GM06990 (cell line): ENCODE results near the gene PRPSAP1.

Source experiments
- DNase-seq: peaks from one replicate; pipeline ENCODE4 v3.0.0-alpha.2; 2011; ENCODE audit not compliant: insufficient read length; ENCODE audit errors: extremely low read depth
- H3K27me3 ChIP-seq: replicated peaks from 2 replicates; pipeline ENCODE4 v1.6.0; 2011; ENCODE audit warnings: low read length; ENCODE audit not compliant: control insufficient read depth, insufficient read depth
- H3K36me3 ChIP-seq: 2 replicates; pipeline ENCODE4 v1.5.1; 2011; ENCODE audit warnings: low read length; ENCODE audit not compliant: control insufficient read depth, insufficient read depth
- H3K4me3 ChIP-seq: replicated peaks from 2 replicates; pipeline ENCODE4 v1.5.1; 2011; ENCODE audit warnings: low read depth, mild to moderate bottlenecking, control low read depth, low read length
- CTCF ChIP-seq: IDR thresholded peaks from 2 replicates; pipeline ENCODE4 v1.5.1; 2011; ENCODE audit warnings: low read length, control low read depth, mild to moderate bottlenecking, inconsistent platforms; ENCODE audit not compliant: insufficient read depth, poor library complexity, severe bottlenecking

PRPSAP1 gene, protein sequence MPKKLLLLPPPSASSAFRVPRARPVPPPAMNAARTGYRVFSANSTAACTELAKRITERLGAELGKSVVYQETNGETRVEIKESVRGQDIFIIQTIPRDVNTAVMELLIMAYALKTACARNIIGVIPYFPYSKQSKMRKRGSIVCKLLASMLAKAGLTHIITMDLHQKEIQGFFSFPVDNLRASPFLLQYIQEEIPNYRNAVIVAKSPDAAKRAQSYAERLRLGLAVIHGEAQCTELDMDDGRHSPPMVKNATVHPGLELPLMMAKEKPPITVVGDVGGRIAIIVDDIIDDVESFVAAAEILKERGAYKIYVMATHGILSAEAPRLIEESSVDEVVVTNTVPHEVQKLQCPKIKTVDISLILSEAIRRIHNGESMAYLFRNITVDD

GRCh38 chr17:76353599-76354316, at the start of gene PRPSAP1:
Gene PRPSAP1, minus strand, starts transcription at chr17:76353916. Its CDS starts 213 bp downstream, at chr17:76353703.
- Histone ChIP-seq H3K27me3 (no peaks in the 10 kb centered on the region), H3K36me3 (no peaks in the 10 kb centered on the region), H3K4me3 (peak within 1 kb of the TSS; percentile 73)
- no peak for TF ChIP-seq CTCF
- DNase-seq: peak; percentile 96

- no peak for DNase-seq
- Histone ChIP-seq H3K4me3 (no peak overlapping the region), H3K27me3 (no peaks in the 10 kb centered on the region), H3K36me3 (peaks cover 32% of the 10 kb centered on the region)
- TF ChIP-seq CTCF: no peak
Observed at GRCh38 chr17:76402711-76403110, 49.0 kb upstream of the PRPSAP1 start.

- no peaks in the 10 kb centered on the region for H3K27me3 ChIP-seq
- H3K36me3 ChIP-seq: peaks cover 39% of the 10 kb centered on the region
- TF ChIP-seq CTCF: no peak
- no peak for DNase-seq
- H3K4me3 ChIP-seq: no peak overlapping the region
Observed at GRCh38 chr17:76399175-76400172, 45.8 kb upstream of the PRPSAP1 start.

GRCh38 chr17:76398523-76399174, 44.9 kb upstream of the PRPSAP1 start:
- no peak overlapping the region for H3K4me3 ChIP-seq
- peaks cover 38% of the 10 kb centered on the region for H3K36me3 ChIP-seq
- no peak for TF ChIP-seq CTCF
- no peak for DNase-seq
- no peaks in the 10 kb centered on the region for H3K27me3 ChIP-seq
